ENCODE results near the gene NTRK2.

DNA sequence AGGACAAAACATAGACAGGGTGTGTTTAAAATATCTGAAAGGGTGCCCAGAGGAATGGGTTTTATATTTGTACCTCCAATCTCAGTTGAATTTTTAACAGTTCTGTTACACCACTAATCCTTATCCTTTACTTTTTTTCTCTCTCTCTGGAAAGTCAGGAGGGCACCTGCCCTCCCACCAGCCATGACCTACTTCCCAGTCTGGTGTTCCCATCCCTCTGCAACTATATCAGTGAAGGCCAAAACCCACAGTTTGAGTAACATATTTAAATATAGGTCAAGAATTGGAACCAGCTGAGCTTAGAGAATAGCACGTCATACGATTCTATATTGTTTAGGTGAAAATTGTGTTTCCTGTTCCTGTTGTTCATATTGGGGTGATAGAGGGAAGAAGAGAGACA lies 229.8 kb downstream of the NTRK2 start:
- TF ChIP-seq, protein P1, sequence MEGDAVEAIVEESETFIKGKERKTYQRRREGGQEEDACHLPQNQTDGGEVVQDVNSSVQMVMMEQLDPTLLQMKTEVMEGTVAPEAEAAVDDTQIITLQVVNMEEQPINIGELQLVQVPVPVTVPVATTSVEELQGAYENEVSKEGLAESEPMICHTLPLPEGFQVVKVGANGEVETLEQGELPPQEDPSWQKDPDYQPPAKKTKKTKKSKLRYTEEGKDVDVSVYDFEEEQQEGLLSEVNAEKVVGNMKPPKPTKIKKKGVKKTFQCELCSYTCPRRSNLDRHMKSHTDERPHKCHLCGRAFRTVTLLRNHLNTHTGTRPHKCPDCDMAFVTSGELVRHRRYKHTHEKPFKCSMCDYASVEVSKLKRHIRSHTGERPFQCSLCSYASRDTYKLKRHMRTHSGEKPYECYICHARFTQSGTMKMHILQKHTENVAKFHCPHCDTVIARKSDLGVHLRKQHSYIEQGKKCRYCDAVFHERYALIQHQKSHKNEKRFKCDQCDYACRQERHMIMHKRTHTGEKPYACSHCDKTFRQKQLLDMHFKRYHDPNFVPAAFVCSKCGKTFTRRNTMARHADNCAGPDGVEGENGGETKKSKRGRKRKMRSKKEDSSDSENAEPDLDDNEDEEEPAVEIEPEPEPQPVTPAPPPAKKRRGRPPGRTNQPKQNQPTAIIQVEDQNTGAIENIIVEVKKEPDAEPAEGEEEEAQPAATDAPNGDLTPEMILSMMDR (IDR thresholded peaks at IDR 0.05; ENCODE audit: low read depth, low read length, missing input control) = no peak
- no peak for TF ChIP-seq RAD21 (IDR thresholded peaks at IDR 0.05)
- TF ChIP-seq EGR1 (IDR thresholded peaks at IDR 0.05; ENCODE audit: low read depth in 2 of 2) = no peak
- TF ChIP-seq GABPA (IDR thresholded peaks at IDR 0.05 in 1 of 2, conservative IDR thresholded peaks at IDR 0.05 in 1 of 2) = no peak
- TF ChIP-seq, protein P2, sequence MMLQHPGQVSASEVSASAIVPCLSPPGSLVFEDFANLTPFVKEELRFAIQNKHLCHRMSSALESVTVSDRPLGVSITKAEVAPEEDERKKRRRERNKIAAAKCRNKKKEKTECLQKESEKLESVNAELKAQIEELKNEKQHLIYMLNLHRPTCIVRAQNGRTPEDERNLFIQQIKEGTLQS (IDR thresholded peaks at IDR 0.05) = no peak
- TF ChIP-seq, protein P3, sequence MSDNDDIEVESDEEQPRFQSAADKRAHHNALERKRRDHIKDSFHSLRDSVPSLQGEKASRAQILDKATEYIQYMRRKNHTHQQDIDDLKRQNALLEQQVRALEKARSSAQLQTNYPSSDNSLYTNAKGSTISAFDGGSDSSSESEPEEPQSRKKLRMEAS (IDR thresholded peaks at IDR 0.05) = no peak
- TF ChIP-seq, protein P4, sequence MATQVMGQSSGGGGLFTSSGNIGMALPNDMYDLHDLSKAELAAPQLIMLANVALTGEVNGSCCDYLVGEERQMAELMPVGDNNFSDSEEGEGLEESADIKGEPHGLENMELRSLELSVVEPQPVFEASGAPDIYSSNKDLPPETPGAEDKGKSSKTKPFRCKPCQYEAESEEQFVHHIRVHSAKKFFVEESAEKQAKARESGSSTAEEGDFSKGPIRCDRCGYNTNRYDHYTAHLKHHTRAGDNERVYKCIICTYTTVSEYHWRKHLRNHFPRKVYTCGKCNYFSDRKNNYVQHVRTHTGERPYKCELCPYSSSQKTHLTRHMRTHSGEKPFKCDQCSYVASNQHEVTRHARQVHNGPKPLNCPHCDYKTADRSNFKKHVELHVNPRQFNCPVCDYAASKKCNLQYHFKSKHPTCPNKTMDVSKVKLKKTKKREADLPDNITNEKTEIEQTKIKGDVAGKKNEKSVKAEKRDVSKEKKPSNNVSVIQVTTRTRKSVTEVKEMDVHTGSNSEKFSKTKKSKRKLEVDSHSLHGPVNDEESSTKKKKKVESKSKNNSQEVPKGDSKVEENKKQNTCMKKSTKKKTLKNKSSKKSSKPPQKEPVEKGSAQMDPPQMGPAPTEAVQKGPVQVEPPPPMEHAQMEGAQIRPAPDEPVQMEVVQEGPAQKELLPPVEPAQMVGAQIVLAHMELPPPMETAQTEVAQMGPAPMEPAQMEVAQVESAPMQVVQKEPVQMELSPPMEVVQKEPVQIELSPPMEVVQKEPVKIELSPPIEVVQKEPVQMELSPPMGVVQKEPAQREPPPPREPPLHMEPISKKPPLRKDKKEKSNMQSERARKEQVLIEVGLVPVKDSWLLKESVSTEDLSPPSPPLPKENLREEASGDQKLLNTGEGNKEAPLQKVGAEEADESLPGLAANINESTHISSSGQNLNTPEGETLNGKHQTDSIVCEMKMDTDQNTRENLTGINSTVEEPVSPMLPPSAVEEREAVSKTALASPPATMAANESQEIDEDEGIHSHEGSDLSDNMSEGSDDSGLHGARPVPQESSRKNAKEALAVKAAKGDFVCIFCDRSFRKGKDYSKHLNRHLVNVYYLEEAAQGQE (IDR thresholded peaks at IDR 0.05) = no peak
- no peak for TF ChIP-seq TAF1 (conservative IDR thresholded peaks at IDR 0.05)
- no peak for TF ChIP-seq NR2F2 (IDR thresholded peaks at IDR 0.05)
- TF ChIP-seq JUND (IDR thresholded peaks at IDR 0.05) = no peak
- TF ChIP-seq FOXA1 (IDR thresholded peaks at IDR 0.05) = no peak
- TF ChIP-seq, protein P5, sequence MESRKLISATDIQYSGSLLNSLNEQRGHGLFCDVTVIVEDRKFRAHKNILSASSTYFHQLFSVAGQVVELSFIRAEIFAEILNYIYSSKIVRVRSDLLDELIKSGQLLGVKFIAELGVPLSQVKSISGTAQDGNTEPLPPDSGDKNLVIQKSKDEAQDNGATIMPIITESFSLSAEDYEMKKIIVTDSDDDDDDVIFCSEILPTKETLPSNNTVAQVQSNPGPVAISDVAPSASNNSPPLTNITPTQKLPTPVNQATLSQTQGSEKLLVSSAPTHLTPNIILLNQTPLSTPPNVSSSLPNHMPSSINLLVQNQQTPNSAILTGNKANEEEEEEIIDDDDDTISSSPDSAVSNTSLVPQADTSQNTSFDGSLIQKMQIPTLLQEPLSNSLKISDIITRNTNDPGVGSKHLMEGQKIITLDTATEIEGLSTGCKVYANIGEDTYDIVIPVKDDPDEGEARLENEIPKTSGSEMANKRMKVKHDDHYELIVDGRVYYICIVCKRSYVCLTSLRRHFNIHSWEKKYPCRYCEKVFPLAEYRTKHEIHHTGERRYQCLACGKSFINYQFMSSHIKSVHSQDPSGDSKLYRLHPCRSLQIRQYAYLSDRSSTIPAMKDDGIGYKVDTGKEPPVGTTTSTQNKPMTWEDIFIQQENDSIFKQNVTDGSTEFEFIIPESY (IDR thresholded peaks at IDR 0.05) = no peak
- TF ChIP-seq YY1 (IDR thresholded peaks at IDR 0.05) = no peak
